ENCODE measurements around the gene MPPED2.

DNA sequence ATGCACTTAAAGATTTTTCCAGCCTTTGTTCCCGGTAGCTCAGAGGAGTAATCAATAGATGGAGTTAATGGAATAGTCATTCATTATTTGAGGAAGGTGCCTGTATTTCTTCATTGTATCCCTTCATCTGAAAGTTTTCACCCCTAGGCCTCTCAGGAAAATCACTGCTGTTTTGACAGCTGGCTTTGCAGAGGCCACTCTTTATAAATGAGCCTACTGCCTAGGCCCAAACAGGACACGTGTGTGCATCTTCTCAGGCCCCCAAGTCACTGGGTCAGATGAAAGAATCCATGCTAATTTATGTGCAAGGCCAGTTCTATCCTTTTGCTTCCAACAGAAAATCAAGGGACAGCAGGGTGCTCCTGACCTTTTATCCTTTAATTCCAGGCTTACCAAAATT is 76.8 kb downstream of the MPPED2 start:
- TF ChIP-seq, protein P1, sequence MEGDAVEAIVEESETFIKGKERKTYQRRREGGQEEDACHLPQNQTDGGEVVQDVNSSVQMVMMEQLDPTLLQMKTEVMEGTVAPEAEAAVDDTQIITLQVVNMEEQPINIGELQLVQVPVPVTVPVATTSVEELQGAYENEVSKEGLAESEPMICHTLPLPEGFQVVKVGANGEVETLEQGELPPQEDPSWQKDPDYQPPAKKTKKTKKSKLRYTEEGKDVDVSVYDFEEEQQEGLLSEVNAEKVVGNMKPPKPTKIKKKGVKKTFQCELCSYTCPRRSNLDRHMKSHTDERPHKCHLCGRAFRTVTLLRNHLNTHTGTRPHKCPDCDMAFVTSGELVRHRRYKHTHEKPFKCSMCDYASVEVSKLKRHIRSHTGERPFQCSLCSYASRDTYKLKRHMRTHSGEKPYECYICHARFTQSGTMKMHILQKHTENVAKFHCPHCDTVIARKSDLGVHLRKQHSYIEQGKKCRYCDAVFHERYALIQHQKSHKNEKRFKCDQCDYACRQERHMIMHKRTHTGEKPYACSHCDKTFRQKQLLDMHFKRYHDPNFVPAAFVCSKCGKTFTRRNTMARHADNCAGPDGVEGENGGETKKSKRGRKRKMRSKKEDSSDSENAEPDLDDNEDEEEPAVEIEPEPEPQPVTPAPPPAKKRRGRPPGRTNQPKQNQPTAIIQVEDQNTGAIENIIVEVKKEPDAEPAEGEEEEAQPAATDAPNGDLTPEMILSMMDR (IDR thresholded peaks at IDR 0.05; ENCODE audit: borderline replicate concordance, extremely low read depth, low read length, poor library complexity, severe bottlenecking) = no peak
- no peak for TF ChIP-seq EZH2 (IDR thresholded peaks at IDR 0.05; ENCODE audit: borderline replicate concordance, low read depth, low read length, severe bottlenecking)

Measured in DND-41 (cell line).